ENCODE results near the gene CDC34.

- TF ChIP-seq CTCF (IDR thresholded peaks at IDR 0.05; ENCODE audit: control extremely low read depth in 1 of 3, insufficient read depth in 1 of 3, low read depth in 1 of 3, low read length in 3 of 3) (no peak), SRF (IDR thresholded peaks at IDR 0.05; ENCODE audit: low read depth, low read length) (no peak), GABPA (IDR thresholded peaks at IDR 0.05; ENCODE audit: borderline replicate concordance, insufficient read depth, low read length) (no peak), POLR2A (IDR thresholded peaks at IDR 0.05; ENCODE audit: control extremely low read depth in 1 of 2, low read depth in 2 of 2, low read length in 2 of 2) (no peak), TCF12 (IDR thresholded peaks at IDR 0.05; ENCODE audit: low read depth, low read length) (no peak), EZH2 (IDR thresholded peaks at IDR 0.05; ENCODE audit: low read depth, low read length, severe bottlenecking) (no peak), SP2 (IDR thresholded peaks at IDR 0.05; ENCODE audit: low read length) (no peak)
Observed at GRCh38 chr19:579111-579841, 47.7 kb downstream of the CDC34 start.

Data from H1 (cell line).